ENCODE results near the gene LCLAT1.

DNA sequence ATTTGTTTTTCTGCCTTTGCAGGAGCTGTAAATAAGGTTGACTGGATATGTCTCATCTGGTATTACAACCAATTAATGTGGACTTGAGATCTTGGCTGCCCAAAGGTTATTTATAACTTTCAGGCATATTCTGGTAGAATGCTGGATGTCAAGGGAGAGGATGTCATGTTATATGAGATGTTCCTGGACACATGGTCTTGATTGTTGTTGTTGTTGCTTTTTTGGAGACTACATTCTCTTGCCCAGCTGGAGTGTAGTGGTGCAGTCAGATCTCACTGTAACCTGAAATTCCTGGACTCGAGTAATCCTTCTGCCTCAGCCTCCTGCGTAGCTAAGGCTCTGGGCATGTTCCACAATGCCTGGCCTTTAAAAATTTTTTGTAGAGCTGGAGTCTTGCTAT, 83.3 kb downstream of the LCLAT1 start:
- TF ChIP-seq, protein P1, sequence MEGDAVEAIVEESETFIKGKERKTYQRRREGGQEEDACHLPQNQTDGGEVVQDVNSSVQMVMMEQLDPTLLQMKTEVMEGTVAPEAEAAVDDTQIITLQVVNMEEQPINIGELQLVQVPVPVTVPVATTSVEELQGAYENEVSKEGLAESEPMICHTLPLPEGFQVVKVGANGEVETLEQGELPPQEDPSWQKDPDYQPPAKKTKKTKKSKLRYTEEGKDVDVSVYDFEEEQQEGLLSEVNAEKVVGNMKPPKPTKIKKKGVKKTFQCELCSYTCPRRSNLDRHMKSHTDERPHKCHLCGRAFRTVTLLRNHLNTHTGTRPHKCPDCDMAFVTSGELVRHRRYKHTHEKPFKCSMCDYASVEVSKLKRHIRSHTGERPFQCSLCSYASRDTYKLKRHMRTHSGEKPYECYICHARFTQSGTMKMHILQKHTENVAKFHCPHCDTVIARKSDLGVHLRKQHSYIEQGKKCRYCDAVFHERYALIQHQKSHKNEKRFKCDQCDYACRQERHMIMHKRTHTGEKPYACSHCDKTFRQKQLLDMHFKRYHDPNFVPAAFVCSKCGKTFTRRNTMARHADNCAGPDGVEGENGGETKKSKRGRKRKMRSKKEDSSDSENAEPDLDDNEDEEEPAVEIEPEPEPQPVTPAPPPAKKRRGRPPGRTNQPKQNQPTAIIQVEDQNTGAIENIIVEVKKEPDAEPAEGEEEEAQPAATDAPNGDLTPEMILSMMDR (IDR thresholded peaks at IDR 0.05; ENCODE audit: low read length) = no peak
- no peak for TF ChIP-seq EZH2 (IDR thresholded peaks at IDR 0.05; ENCODE audit: borderline replicate concordance, low read length)

All from OCI-LY1 (cell line).